ENCODE results near the gene ERBB4.
"Not testable (repeated sequence)": the region's sequence is repeated elsewhere in the genome, so short reads cannot be mapped to it uniquely, and the experiment has no call there.

ERBB4 gene

GRCh38 chr2:211609127-211609526 lies 929.5 kb downstream of the ERBB4 start:
- Histone ChIP-seq H3K9ac (ENCODE audit: low read length) (no peak overlapping the region), H3K79me2 (ENCODE audit: low read length) (no peaks in the 10 kb centered on the region), H3K36me3 (replicated peaks; ENCODE audit: insufficient read depth, low read length) (no peaks in the 10 kb centered on the region), H3K4me1 (ENCODE audit: low read length) (no peaks in the 10 kb centered on the region), H3K9me3 (replicated peaks; ENCODE audit: insufficient read depth, low read length) (no peaks in the 10 kb centered on the region), H3K9me2 (replicated peaks; ENCODE audit: insufficient read depth, low read length) (no peaks in the 10 kb centered on the region), H3K27ac (ENCODE audit: low read length) (no peak overlapping the region), H2AFZ (ENCODE audit: low read length) (no peak overlapping the region), H3K27me3 (replicated peaks; ENCODE audit: insufficient read depth, low read length) (no peaks in the 10 kb centered on the region), H3F3A (ENCODE audit: insufficient read depth, low read length) (no peaks in the 10 kb centered on the region), H3K4me3 (ENCODE audit: low read length) (no peak overlapping the region), H4K20me1 (ENCODE audit: insufficient read depth, low read length) (no peaks in the 10 kb centered on the region), H3K4me2 (ENCODE audit: low read depth, low read length) (no peak overlapping the region)
- TF ChIP-seq EZH2phosphoT487 (IDR thresholded peaks at IDR 0.05; ENCODE audit: low read length) (no peak), EZH2 (optimal IDR thresholded peaks at IDR 0.05; ENCODE audit: low read depth, low read length) (no peak), CTCF (IDR thresholded peaks at IDR 0.05; ENCODE audit: low read length) (no peak)
- no peak for DNase-seq

GRCh38 chr2:211599146-211599545 lies 939.5 kb downstream of the ERBB4 start:
- H4K20me1 ChIP-seq (ENCODE audit: insufficient read depth, low read length): no peaks in the 10 kb centered on the region
- no peak for DNase-seq
- no peaks in the 10 kb centered on the region for H3K4me1 ChIP-seq (ENCODE audit: low read length)
- H3K79me2 ChIP-seq (ENCODE audit: low read length): no peaks in the 10 kb centered on the region
- no peaks in the 10 kb centered on the region for H3K9me2 ChIP-seq (replicated peaks; ENCODE audit: insufficient read depth, low read length)
- no peaks in the 10 kb centered on the region for H3K9me3 ChIP-seq (replicated peaks; ENCODE audit: insufficient read depth, low read length)
- no peak overlapping the region for H2AFZ ChIP-seq (ENCODE audit: low read length)
- no peak overlapping the region for H3K9ac ChIP-seq (ENCODE audit: low read length)
- H3K4me2 ChIP-seq (ENCODE audit: low read depth, low read length): no peak overlapping the region
- no peaks in the 10 kb centered on the region for H3K36me3 ChIP-seq (replicated peaks; ENCODE audit: insufficient read depth, low read length)
- no peak overlapping the region for H3K4me3 ChIP-seq (ENCODE audit: low read length)
- H3K27me3 ChIP-seq (replicated peaks; ENCODE audit: insufficient read depth, low read length): no peaks in the 10 kb centered on the region
- H3F3A ChIP-seq (ENCODE audit: insufficient read depth, low read length): no peaks in the 10 kb centered on the region
- no peak overlapping the region for H3K27ac ChIP-seq (ENCODE audit: low read length)
- TF ChIP-seq CTCF (IDR thresholded peaks at IDR 0.05; ENCODE audit: low read length) (no peak), EZH2phosphoT487 (IDR thresholded peaks at IDR 0.05; ENCODE audit: low read length) (no peak), EZH2 (optimal IDR thresholded peaks at IDR 0.05; ENCODE audit: low read depth, low read length) (no peak)

GRCh38 chr2:211598238-211598637 lies 940.4 kb downstream of the ERBB4 start:
- Histone ChIP-seq H3K27ac (ENCODE audit: low read length) (no peak overlapping the region), H3K9me2 (replicated peaks; ENCODE audit: insufficient read depth, low read length) (no peaks in the 10 kb centered on the region), H3K9me3 (replicated peaks; ENCODE audit: insufficient read depth, low read length) (no peaks in the 10 kb centered on the region), H3F3A (ENCODE audit: insufficient read depth, low read length) (no peaks in the 10 kb centered on the region), H4K20me1 (ENCODE audit: insufficient read depth, low read length) (no peaks in the 10 kb centered on the region), H3K9ac (ENCODE audit: low read length) (no peak overlapping the region), H3K4me2 (ENCODE audit: low read depth, low read length) (no peak overlapping the region), H2AFZ (ENCODE audit: low read length) (no peak overlapping the region), H3K36me3 (replicated peaks; ENCODE audit: insufficient read depth, low read length) (no peaks in the 10 kb centered on the region), H3K79me2 (ENCODE audit: low read length) (no peaks in the 10 kb centered on the region), H3K4me1 (ENCODE audit: low read length) (no peaks in the 10 kb centered on the region), H3K27me3 (replicated peaks; ENCODE audit: insufficient read depth, low read length) (no peaks in the 10 kb centered on the region), H3K4me3 (ENCODE audit: low read length) (no peak overlapping the region)
- DNase-seq: no peak
- TF ChIP-seq EZH2phosphoT487 (IDR thresholded peaks at IDR 0.05; ENCODE audit: low read length) (no peak), EZH2 (optimal IDR thresholded peaks at IDR 0.05; ENCODE audit: low read depth, low read length) (no peak), CTCF (IDR thresholded peaks at IDR 0.05; ENCODE audit: low read length) (no peak)

GRCh38 chr2:211592006-211592405 lies 946.6 kb downstream of the ERBB4 start:
- H3K4me2 ChIP-seq (ENCODE audit: low read depth, low read length); H3K4me1 ChIP-seq (ENCODE audit: low read length); H3K79me2 ChIP-seq (ENCODE audit: low read length); H3K9ac ChIP-seq (ENCODE audit: low read length); H2AFZ ChIP-seq (ENCODE audit: low read length); DNase-seq; H3K27ac ChIP-seq (ENCODE audit: low read length); H3K27me3 ChIP-seq (replicated peaks; ENCODE audit: insufficient read depth, low read length); H3K9me2 ChIP-seq (replicated peaks; ENCODE audit: insufficient read depth, low read length); H3K4me3 ChIP-seq (ENCODE audit: low read length); H3K9me3 ChIP-seq (replicated peaks; ENCODE audit: insufficient read depth, low read length); H3K36me3 ChIP-seq (replicated peaks; ENCODE audit: insufficient read depth, low read length); H4K20me1 ChIP-seq (ENCODE audit: insufficient read depth, low read length); H3F3A ChIP-seq (ENCODE audit: insufficient read depth, low read length): not testable (repeated sequence)

Measured in MM.1S (cell line).